Superior temporal gyrus (tissue), 1 donor: ENCODE data around the gene TDRD3.
"Not testable (repeated sequence)": the region's sequence is repeated elsewhere in the genome, so short reads cannot be mapped to it uniquely, and the experiment has no call there.

ENCODE experiments used
- DNase-seq: peaks from one replicate; pipeline ENCODE4 v3.0.0-alpha.2; 2016; ENCODE audit errors: extremely low spot score

Gene TDRD3

GRCh38 chr13:60396783-60397703 lies at the start of gene TDRD3:
Gene TDRD3 (plus strand): TSS chr13:60397220. CDS start chr13:60397365, 145 bp downstream.
- DNase-seq: peak; percentile 88

DNA sequence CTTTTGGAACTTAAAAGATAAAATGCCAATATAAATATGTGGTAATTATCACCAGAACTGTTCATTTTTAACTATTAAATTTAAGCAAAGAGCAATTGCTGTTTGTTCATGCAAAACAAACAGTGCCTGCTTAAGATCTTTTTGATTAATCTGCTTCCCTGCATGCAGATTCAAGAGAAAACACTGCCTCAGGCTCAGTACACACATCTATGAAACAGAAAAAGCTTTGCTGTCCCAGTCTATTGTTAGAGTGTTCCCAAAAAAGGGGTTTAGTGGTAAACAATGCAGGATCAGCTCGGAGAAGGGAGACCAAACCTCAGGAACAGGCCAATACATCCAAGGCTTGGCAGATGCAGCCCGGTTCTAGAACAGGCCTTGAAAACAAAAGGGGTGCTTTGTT lies 49.3 kb upstream of the TDRD3 start:
- no peak for DNase-seq

GRCh38 chr13:60348097-60348496 lies 48.9 kb upstream of the TDRD3 start:
- DNase-seq: no peak

- DNase-seq: no peak
These were observed 45.7 kb upstream of the TDRD3 start for GRCh38 chr13:60351326-60351725.

DNA sequence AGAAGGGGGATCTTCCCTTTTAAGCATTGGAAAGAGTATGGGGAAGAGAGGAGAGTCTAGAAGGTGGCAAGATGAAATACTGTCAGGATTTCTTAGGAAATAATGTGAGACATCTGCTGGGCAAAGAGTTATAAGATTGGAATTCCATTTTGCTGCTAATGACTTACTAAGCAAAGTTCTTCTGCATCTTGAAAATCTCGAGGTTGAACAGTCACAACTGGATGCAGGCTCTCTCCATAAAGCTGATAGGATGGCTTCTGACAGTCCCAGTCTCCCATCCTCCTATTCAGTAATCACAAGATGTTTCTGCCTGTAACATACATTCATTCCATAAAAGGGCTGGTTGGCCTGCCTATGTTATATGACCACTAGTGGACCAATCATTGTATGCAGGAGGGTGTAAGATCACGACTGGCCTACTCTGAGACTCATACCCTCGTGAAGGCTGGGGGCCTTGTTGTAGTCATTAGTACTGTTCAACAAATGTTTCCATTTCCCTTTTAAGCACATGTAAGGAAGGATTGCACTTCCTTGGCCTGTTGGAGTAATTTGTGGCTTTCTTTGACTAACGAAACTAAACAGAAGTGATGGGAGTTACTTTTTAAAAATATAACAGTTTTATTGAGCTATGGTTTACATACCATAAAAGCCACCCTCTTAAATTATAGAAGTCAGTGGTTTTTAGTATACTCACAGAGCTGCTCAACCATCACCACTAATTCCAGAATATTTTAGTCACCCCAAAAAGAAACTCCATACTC lies 45.0 kb upstream of the TDRD3 start:
- no peak for DNase-seq

DNA sequence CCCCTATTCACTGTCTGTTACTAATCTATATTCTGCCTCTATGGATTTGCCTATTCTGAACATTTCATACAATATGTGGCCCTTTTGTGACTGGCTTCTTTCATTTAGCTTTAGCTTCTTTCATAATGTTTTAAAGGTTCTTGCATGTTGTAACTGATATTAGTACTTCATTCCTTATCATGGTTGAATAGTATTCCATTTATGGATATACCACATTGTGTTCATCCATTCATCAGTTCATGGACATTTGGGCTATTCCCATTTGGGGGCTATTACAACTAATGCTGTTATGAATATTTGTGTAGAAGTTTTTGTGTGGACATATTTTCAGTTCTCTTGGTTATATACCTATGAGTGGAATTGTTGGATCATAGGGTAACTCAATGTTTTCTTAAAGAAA lies 44.4 kb upstream of the TDRD3 start:
- no peak for DNase-seq

GRCh38 chr13:60355056-60355455 lies 42.0 kb upstream of the TDRD3 start:
- DNase-seq: no peak

DNA sequence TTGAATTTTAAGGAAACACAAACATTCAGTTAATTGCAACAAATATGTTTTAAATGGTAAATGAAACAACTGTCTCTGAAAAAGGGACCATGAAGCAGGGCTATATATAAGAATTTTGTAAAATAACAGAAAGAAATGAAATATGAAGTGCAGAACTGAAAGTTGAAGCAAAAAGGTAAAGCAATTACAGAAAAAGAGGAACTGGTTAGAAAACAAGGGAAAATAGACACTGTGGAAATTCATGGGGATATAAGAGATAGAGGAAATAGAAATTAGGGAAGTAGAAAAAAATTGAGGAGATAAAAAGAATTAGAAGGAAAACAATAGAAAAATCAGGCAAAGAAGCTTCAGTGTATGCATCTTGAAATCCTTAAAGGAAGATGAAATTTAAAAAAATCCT lies 40.0 kb upstream of the TDRD3 start:
- no peak for DNase-seq

DNA sequence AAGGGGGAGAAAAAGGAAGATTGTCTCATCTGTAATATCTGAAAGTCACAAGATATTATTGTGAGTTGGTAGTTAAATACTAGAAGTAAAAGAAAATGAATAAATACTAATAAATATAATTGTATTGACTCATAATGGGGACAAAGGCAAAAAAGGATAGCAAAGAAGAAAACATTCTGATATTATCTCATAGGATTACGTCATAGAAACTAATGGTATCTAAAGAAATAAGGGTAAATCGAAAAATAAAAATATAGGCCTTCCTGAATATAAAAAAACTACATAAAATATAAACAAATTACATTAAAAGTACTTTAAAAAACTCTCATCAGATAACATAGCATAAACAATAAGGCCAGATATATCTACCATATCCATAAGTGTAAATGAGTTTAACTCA lies 38.6 kb upstream of the TDRD3 start:
- DNase-seq: no peak

DNA sequence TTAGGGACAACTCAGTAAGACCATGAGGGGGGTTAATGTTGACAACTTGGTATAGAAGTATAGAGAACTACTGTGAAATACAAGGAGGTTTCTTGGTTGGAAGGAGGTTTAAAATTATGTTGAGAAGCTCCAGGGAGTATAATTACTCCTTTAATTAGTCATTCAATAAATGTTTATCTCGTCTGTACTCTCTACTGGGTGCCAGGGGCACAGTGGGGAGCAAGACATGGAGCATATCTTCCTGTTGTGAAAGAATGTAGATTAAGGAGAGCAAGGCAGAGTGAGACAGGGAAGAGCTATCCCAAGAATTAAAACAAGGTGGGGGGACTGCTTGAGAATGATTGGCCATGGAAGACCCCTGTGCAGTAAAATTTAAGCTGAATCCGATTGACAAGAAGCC lies 33.7 kb upstream of the TDRD3 start:
- DNase-seq: no peak

DNA sequence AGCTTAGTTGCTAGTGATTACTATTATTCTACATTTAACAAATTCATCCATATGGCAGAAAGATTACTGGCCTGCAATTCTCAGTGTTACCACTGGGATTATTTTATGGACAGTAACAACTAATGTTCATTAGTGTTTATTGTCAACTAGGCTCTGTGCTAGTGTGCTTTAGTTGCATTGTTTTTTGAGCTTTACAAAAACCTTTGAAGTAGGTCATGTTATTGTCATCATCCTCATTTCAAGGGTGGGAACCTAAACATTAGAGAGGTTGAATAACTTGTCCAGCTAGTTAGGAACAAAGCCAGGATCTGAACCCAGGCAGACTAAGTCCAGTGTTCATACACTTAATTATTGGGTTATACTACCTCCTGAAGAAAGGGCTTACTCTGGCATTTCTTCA lies 27.8 kb upstream of the TDRD3 start:
- DNase-seq: no peak

- no peak for DNase-seq
These were observed 26.7 kb upstream of the TDRD3 start for GRCh38 chr13:60370343-60370742.

DNA sequence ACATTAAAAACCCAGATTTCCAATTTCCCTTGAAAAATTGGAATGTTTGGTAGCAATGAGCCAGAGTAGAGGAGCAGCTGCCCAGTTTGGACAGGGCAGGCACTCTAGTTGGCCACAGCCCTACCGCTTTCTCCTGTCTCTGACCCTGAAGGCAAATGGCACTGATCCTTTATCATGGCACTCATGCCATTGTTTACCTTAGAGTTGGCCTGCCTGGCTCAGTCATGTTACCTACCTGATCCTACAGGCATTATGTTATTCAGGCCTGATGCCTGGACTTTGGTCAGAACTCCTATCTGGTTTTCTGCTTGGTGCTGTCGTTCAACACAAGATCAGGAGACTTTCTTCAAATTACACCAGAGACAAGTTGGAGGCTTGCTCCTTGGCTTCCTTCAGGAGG lies 24.9 kb upstream of the TDRD3 start:
- no peak for DNase-seq

GRCh38 chr13:60379282-60379681 lies 17.7 kb upstream of the TDRD3 start:
- not testable (repeated sequence) for DNase-seq

GRCh38 chr13:60379837-60380565 lies 17.0 kb upstream of the TDRD3 start:
- no peak for DNase-seq

DNA sequence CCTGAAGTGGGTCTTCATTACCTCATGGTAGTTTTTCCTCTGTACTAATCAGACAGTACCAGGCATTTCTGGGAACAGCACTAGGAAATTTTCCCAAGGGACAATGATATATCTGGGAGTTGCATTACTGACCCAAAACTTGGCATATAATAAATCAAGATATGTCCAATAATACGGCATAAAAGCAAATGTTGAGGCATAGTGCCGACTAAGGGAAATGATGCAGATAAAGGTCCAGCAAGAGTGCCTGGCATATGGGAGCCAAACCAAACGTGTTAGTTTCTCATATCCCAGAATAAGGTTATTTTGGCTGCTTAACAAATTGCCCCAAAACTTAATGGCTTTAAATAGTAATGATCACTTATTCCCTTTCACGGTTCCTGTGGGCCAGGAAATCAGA lies 12.1 kb upstream of the TDRD3 start:
- DNase-seq: no peak

DNA sequence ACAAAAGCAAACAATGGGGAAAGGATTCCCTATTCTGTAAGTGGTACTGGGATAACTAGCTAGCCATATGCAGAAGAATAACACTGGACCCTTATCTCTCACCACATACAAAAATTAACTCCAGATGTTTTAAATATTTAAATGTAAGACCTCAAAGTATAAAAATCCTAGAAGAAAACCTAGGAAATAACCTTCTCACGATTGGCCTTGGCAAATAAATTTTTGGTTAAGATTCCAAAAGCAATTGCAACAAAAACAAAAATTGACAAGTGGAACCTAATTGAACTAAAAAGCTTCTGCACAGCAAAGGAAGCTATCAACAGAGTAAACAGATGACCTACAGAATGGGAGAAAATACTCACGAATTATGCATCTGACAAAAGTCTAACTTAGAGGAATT lies 10.8 kb upstream of the TDRD3 start:
- DNase-seq: no peak

GRCh38 chr13:60392131-60392530 lies 4.9 kb upstream of the TDRD3 start:
- DNase-seq: no peak

- DNase-seq: peak; percentile 95
These were observed 843 bp upstream of the TDRD3 start for GRCh38 chr13:60395971-60396782.

DNA sequence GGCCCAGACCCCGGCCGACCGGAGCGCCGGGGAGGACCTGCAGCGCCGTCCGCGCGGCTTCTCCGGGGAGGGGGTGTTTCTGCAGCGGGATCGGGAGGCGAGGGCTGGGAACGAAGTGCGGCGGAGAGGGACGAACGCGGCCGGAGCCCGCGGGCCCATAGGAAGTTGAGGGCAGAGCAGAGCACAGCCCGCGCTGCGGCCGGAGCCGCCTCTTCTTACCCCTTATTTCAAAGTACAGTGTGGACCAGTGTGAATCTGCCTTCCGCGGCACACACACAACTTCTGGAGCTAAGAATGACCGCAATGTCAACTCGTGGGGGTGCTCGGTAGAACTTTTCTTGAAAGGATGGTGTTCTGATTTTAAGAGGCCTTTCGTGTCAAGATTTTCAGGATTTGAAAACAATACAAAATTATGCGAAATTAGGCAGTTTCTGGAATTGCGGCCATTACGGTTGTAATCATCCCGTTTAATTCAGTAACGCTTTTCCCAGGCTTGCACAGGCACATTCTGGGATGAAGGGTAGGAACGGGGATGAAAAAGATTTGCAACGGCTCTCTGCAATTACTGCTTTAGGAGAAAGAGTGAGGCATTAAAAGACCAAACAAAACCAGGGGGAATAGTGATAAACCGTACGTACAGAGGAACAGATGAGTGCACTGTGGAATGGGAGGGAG lies 821 bp downstream of the TDRD3 start:
- DNase-seq: peak; percentile 58

DNA sequence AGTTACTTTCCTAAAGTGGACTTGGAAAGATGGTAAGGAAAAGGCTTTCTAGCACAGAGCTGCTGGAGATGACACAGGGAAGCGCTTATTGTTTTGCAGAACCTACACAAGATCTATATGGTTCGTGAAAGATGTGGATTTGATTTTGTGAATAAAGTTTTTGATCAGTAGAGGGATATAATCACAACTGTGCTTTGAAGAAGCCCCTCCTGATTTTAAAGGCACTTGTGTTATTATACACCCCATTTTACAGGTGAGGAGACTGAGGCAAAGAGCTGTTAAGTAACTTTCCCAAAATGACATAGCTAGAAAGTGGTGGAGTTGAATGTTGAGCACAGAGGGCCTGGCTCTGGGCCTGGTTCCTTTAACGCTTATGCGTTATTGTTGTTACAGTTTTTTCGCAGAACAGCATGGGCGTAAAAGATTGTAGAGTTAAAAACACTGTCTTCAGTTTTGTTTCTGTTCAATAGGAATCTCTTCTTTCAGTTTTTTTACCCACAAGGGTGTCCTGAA lies 1.4 kb downstream of the TDRD3 start:
- DNase-seq: no peak
